ENCODE results near the gene TWF2.

DNA sequence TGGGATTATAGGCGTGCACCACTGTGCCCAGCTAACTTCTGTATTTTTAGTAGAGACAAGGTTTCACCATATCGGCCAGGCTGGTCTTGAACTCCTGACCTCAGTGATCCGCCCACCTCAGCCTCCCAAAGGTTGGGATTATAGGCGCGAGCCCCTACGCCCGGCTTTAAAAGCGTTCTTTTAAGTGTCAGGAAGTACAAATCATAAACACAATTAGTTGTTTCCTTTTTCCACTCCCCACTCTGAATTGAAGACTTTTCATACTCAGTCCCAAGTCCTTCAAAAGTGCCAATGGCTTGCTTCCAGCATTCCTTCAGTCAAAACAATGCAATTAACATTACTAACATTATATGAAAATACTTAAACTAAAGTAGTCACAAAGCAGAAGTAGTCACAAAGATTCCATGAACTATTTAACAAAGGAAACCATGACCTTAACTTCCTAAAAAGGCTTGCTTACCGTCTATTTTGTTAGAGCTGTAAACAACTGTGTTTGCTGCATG, 31.3 kb upstream of the TWF2 start:
- TF ChIP-seq, protein P1, sequence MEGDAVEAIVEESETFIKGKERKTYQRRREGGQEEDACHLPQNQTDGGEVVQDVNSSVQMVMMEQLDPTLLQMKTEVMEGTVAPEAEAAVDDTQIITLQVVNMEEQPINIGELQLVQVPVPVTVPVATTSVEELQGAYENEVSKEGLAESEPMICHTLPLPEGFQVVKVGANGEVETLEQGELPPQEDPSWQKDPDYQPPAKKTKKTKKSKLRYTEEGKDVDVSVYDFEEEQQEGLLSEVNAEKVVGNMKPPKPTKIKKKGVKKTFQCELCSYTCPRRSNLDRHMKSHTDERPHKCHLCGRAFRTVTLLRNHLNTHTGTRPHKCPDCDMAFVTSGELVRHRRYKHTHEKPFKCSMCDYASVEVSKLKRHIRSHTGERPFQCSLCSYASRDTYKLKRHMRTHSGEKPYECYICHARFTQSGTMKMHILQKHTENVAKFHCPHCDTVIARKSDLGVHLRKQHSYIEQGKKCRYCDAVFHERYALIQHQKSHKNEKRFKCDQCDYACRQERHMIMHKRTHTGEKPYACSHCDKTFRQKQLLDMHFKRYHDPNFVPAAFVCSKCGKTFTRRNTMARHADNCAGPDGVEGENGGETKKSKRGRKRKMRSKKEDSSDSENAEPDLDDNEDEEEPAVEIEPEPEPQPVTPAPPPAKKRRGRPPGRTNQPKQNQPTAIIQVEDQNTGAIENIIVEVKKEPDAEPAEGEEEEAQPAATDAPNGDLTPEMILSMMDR (IDR thresholded peaks at IDR 0.05; ENCODE audit: low read depth, low read length), result no peak
- TF ChIP-seq POLR2A (IDR thresholded peaks at IDR 0.05; ENCODE audit: extremely low read depth, insufficient read length) (no peak), MYC (IDR thresholded peaks at IDR 0.05; ENCODE audit: low read depth, low read length) (no peak)
- TF ChIP-seq, protein P2, sequence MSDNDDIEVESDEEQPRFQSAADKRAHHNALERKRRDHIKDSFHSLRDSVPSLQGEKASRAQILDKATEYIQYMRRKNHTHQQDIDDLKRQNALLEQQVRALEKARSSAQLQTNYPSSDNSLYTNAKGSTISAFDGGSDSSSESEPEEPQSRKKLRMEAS (IDR thresholded peaks at IDR 0.05; ENCODE audit: low read depth, low read length), result no peak

All from NB4 (cell line).